ENCODE results near the gene RPUSD1.

Gene RPUSD1

GRCh38 chr16:763369-764183 lies 24.6 kb downstream of the RPUSD1 start:
- no peak overlapping the region for H3K27ac ChIP-seq
- in situ Hi-C loops (cut with HindIII; ENCODE audit: low pct_ligation_motif_present, low sequenced_read_pairs): no loop called here
- TF ChIP-seq, protein P1, sequence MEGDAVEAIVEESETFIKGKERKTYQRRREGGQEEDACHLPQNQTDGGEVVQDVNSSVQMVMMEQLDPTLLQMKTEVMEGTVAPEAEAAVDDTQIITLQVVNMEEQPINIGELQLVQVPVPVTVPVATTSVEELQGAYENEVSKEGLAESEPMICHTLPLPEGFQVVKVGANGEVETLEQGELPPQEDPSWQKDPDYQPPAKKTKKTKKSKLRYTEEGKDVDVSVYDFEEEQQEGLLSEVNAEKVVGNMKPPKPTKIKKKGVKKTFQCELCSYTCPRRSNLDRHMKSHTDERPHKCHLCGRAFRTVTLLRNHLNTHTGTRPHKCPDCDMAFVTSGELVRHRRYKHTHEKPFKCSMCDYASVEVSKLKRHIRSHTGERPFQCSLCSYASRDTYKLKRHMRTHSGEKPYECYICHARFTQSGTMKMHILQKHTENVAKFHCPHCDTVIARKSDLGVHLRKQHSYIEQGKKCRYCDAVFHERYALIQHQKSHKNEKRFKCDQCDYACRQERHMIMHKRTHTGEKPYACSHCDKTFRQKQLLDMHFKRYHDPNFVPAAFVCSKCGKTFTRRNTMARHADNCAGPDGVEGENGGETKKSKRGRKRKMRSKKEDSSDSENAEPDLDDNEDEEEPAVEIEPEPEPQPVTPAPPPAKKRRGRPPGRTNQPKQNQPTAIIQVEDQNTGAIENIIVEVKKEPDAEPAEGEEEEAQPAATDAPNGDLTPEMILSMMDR (IDR thresholded peaks at IDR 0.05; ENCODE audit: low read depth, low read length, missing control alignments): no peak
- DNase-seq: no peak
- H3K36me3 ChIP-seq (replicated peaks): no peaks in the 10 kb centered on the region
- H3K4me3 ChIP-seq (ENCODE audit: low read depth, low read length): no peak overlapping the region
- H3K27me3 ChIP-seq (replicated peaks): no peaks in the 10 kb centered on the region

GRCh38 chr16:762595-763268 lies 25.4 kb downstream of the RPUSD1 start:
- TF ChIP-seq, protein P1 (IDR thresholded peaks at IDR 0.05; ENCODE audit: low read depth, low read length, missing control alignments): no peak
- Histone ChIP-seq H3K36me3 (replicated peaks) (no peaks in the 10 kb centered on the region), H3K27me3 (replicated peaks) (no peaks in the 10 kb centered on the region), H3K4me3 (ENCODE audit: low read depth, low read length) (no peak overlapping the region), H3K27ac (no peak overlapping the region)
- DNase-seq: no peak
- in situ Hi-C loops (cut with HindIII; ENCODE audit: low pct_ligation_motif_present, low sequenced_read_pairs): no loop called here

DNA sequence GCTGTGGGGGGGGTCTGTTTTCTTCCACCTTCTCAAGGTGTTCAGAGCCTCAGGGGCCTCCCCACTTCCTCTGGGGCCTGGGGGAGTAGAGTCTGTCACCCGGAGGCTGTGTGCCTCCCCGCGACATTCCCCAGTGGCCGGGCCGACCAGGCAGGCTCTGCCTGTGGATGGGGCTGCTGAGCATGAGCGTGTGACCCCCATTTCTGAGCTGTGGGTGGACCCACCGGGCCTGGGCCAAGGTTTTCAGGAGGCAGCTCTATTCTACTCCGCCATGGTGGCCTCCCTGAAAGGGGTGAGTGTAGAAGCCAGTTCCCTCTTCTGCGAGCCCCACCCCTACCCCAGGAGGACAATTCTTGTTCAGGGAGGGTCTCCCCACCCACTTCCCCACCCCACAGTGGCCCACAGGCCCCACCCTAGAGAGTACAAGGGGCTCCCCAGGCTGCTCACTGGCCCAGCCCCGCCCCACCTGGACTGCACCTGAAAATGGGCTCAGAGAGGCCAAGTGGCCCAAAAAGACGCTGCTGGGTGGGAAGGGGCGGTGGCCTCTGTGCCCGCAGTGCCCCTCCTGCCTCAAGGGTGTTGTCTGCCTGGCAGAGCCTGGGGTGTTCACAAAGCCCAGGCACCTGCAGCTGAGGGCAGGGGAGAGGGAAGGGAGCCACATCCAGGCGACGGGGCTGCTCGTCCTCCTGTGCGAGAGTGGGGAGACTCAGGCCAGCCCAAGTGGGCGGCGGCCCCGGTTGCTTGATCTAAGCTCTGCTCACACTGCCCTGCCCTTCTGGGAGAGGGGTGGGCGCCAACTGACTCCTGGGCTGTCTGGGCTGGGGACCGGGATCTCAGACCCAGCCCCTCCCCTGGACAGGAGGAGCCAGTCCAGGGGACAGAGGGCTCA lies 26.3 kb downstream of the RPUSD1 start:
- H3K27me3 ChIP-seq (replicated peaks): no peaks in the 10 kb centered on the region
- H3K36me3 ChIP-seq (replicated peaks): no peaks in the 10 kb centered on the region
- no peak for DNase-seq
- TF ChIP-seq, protein P1 (IDR thresholded peaks at IDR 0.05; ENCODE audit: low read depth, low read length, missing control alignments): no peak
- in situ Hi-C loops (cut with HindIII; ENCODE audit: low pct_ligation_motif_present, low sequenced_read_pairs): no loop called here
- H3K27ac ChIP-seq: no peak overlapping the region
- no peak overlapping the region for H3K4me3 ChIP-seq (ENCODE audit: low read depth, low read length)

DNA sequence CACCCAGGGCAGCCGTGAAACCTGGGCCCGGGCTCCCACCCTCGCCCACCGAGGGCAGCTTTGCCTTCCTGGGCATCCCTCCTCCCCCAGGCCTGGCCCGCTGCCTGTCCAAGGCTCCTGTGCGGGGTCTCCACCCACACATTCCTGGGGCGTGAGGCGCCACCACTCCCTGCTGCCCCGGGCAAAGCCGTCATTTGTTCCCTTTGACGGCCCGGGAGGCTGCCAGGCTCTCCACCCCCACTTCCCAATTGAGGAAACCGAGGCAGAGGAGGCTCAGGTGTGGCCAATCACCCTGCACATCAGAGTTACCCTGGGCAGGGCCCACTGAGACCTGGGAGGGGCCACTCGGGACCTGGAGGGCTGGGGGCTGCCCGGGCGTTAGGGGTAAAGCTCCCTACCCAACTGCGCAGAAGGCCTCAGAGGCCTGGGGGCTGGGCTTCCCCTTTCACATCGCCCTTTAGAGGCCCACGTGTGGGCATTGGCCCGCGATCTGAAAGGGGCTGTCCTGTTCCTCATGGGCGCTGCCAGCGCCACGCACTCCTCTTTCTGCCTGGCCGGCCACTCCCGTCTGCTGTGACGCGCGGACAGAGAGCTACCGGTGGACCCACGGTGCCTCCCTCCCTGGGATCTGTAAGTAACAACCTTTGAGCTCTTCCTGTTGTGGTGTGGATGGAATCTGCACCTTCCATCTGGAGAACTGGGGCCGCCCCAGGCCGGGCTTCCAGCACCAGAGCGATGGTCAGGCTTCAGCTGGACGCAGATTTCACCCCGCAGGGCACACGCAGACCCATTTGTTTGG lies 27.4 kb downstream of the RPUSD1 start, which contains the start of gene MSLN:
Gene MSLN (plus strand): TSS at position 190 of the 799 bp plus-strand sequence. CDS start 1,947 bp downstream, outside the sequence.
- Histone ChIP-seq H3K36me3 (replicated peaks) (no peaks in the 10 kb centered on the region), H3K4me3 (ENCODE audit: low read depth, low read length) (no peak within 1 kb of the TSS), H3K27ac (no peak within 1 kb of the TSS), H3K27me3 (replicated peaks) (no peaks in the 10 kb centered on the region)
- DNase-seq: no peak
- TF ChIP-seq, protein P1 (IDR thresholded peaks at IDR 0.05; ENCODE audit: low read depth, low read length, missing control alignments): no peak
- in situ Hi-C loops (cut with HindIII; ENCODE audit: low pct_ligation_motif_present, low sequenced_read_pairs): no loop called here

DNA sequence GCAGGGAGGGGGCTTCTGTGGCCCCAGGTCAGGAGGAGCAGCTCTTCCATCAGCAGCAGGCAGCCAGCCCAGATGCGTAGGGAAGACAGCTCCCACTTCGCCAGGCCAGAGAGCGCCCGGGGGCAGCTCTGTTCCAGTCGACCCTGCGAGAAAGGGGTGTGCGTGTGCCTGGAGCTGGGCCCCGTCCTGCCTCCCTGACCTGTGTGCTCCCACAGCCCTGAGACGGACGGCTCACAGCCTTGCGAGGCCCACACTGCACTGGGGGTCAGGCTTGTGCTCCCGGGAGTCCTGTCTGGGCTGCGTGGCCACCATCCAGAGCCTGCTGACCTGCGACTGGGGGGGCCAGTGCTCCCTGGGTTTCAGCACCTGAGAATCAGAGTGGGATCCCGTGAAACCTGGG lies 28.1 kb downstream of the RPUSD1 start:
- TF ChIP-seq, protein P1 (IDR thresholded peaks at IDR 0.05; ENCODE audit: low read depth, low read length, missing control alignments): no peak
- no peaks in the 10 kb centered on the region for H3K27me3 ChIP-seq (replicated peaks)
- no peak overlapping the region for H3K27ac ChIP-seq
- in situ Hi-C loops (cut with HindIII; ENCODE audit: low pct_ligation_motif_present, low sequenced_read_pairs): no loop called here
- no peak overlapping the region for H3K4me3 ChIP-seq (ENCODE audit: low read depth, low read length)
- no peak for DNase-seq
- H3K36me3 ChIP-seq (replicated peaks): no peaks in the 10 kb centered on the region

Data from brain microvascular endothelial cell (primary cell).